Islet of Langerhans (tissue), 1 donor: Measurements from ENCODE around the gene PPP2R2C.

ENCODE experiments used
- FAIRE-seq: peaks from one replicate; lab custom pipeline; 2011; peaks lifted over from hg19 to GRCh38; lab: Jason Lieb, UNC

PPP2R2C gene

GRCh38 chr4:6281436-6282313 is 190.7 kb downstream of the PPP2R2C start:
- FAIRE-seq = no peak

- no peak for FAIRE-seq
Observed at GRCh38 chr4:6280365-6280996, 191.9 kb downstream of the PPP2R2C start.

GRCh38 chr4:6279582-6280289 is 192.7 kb downstream of the PPP2R2C start:
- FAIRE-seq = no peak

- FAIRE-seq = no peak
Observed at GRCh38 chr4:6278801-6279197, 193.6 kb downstream of the PPP2R2C start.

- FAIRE-seq = no peak
Observed at GRCh38 chr4:6277935-6278800, 194.2 kb downstream of the PPP2R2C start.

- FAIRE-seq = no peak
Observed at GRCh38 chr4:6277139-6277802, 195.1 kb downstream of the PPP2R2C start.

GRCh38 chr4:6275898-6276806 is 196.3 kb downstream of the PPP2R2C start:
- FAIRE-seq = peak; percentile 85

GRCh38 chr4:6275351-6275750 is 197.1 kb downstream of the PPP2R2C start:
- no peak for FAIRE-seq

GRCh38 chr4:6273661-6273990 is 198.8 kb downstream of the PPP2R2C start:
- no peak for FAIRE-seq

GRCh38 chr4:6272863-6273660 is 199.4 kb downstream of the PPP2R2C start:
- FAIRE-seq = no peak

- FAIRE-seq = no peak
Observed at GRCh38 chr4:6271701-6272465, 200.5 kb downstream of the PPP2R2C start.

- FAIRE-seq = no peak
Observed at GRCh38 chr4:6271206-6271605, 201.2 kb downstream of the PPP2R2C start.

- no peak for FAIRE-seq
Observed at GRCh38 chr4:6270636-6271121, 201.7 kb downstream of the PPP2R2C start.
